GM12865 (cell line): Measurements from ENCODE around the gene NSG1.
"Not testable (repeated sequence)": the region's sequence is repeated elsewhere in the genome, so short reads cannot be mapped to it uniquely, and the experiment has no call there.

Experiments
- DNase-seq: peaks from one replicate; pipeline ENCODE4 v3.0.0; 2010; ENCODE audit warnings: low read depth
- H3K4me3 ChIP-seq: 2 replicates; pipeline ENCODE4 v1.5.1; 2011; ENCODE audit warnings: mild to moderate bottlenecking, low read depth, low read length, control low read depth
- TF ChIP-seq, protein P1 (sequence below): IDR thresholded peaks from 2 replicates; pipeline ENCODE4 v1.5.1; 2011; ENCODE audit warnings: low read length, control low read depth, low read depth, inconsistent platforms; ENCODE audit not compliant: insufficient read depth; ENCODE audit errors: missing control alignments

Gene NSG1

DNA sequence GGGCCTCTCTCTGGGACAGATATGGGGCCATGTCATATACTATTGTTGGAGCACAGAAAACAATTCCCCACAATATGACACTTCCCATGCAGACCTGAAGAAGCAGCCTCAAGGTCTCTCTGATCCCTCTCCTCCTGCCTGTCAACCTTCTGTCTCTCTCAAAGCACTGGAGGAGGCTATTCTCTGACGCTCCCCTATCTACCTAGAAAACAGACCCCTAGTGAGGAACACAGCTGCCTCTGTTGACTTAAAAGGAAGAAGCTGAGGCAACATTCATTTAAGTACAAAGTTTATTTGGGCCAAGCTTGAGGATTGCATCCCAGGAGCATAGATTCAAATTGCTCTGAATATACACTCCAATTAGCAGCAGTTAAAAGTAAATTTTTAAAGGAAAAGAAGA lies 39.3 kb upstream of the NSG1 start:
- TF ChIP-seq, protein P1, sequence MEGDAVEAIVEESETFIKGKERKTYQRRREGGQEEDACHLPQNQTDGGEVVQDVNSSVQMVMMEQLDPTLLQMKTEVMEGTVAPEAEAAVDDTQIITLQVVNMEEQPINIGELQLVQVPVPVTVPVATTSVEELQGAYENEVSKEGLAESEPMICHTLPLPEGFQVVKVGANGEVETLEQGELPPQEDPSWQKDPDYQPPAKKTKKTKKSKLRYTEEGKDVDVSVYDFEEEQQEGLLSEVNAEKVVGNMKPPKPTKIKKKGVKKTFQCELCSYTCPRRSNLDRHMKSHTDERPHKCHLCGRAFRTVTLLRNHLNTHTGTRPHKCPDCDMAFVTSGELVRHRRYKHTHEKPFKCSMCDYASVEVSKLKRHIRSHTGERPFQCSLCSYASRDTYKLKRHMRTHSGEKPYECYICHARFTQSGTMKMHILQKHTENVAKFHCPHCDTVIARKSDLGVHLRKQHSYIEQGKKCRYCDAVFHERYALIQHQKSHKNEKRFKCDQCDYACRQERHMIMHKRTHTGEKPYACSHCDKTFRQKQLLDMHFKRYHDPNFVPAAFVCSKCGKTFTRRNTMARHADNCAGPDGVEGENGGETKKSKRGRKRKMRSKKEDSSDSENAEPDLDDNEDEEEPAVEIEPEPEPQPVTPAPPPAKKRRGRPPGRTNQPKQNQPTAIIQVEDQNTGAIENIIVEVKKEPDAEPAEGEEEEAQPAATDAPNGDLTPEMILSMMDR: no peak
- no peak for DNase-seq
- H3K4me3 ChIP-seq: no peak overlapping the region

DNA sequence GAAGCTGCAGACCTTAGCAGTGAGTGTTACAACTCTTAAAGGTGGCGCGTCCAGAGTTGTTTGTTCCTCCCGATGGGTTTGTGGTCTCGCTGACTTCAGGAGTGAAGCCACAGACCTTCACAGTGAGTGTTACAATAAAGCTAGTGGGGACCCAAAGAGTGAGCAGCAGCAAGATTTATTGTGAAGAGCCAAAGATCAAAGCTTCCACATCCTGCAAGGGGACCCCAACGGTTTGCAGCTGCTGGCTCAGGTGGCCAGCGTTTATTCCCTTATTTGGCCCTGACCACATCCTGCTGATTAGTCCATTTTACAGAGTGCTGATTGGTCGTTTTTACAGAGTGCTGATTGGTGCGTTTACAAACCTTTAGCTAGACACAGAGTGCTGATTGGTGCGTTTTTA lies 38.3 kb upstream of the NSG1 start:
- DNase-seq, H3K4me3 ChIP-seq: not testable (repeated sequence)

DNA sequence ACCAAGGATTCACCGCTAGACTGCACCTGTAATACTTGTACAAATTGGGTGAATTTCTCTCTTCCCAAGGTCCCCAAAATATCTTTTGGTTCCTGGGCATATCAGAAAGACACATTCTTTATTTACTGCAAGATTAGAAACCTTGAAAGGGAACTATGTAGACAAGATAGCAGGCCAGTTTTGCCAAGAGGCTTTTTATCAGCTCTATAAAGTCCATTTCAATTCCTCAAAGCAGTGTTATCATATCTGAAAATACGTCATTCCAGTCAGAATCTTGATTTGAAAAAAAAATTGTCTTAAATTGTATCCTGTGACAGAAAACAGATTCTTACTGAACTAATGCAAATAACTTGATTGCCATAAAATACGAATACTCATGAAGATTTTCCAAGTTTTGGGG lies 37.0 kb upstream of the NSG1 start:
- DNase-seq: no peak
- TF ChIP-seq, protein P1: no peak
- H3K4me3 ChIP-seq: no peak overlapping the region

GRCh38 chr4:4350909-4351308 lies 36.0 kb upstream of the NSG1 start:
- TF ChIP-seq, protein P1: no peak
- DNase-seq: no peak
- no peak overlapping the region for H3K4me3 ChIP-seq

GRCh38 chr4:4355302-4355701 lies 31.6 kb upstream of the NSG1 start:
- no peak for DNase-seq
- TF ChIP-seq, protein P1: no peak
- H3K4me3 ChIP-seq: no peak overlapping the region

DNA sequence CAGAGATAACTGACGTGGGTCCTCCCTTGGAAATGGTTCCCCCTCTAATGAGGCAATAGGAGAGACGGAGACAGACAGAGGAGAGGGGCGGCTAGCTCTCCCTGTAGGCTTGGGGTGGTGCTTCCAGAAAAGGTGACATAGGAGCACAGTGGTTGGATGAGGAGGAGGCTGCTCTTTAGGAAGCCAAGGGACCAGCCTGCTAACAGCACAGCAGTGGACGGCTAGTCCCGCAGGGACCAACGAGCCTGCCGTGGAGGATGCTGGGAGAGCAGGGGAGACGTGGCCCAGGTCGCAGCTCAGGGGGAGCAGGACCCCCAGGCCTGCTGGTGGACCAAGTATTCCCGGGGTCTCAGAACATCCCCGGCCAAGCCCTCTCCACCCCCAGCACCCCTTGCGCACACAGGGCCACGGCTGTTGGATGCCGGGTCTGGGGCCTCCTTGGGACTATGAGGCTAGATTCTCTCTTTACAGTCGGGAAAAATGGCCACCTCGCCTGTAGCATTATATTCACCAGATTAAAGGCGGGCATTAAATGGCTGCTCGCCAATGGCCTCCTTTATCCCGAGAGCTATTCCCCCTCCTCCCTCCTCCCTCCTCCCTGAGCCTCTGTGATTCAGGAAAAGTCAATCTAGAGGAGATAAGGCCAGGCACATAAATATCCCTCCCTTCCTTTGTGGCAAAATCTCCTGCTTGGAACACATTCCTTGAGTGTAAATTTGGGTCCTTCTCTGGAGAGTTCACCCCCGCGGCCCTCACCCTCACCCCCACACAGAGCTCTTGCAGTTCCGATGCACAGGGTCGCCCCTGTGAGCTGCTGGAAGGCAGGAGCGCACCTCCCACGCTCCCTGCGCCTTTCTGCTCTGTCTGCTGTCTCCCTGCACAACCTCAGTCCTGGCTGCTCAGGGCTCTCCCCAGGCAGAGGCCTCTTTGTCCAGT lies 30.5 kb upstream of the NSG1 start:
- TF ChIP-seq, protein P1: no peak
- H3K4me3 ChIP-seq: no peak overlapping the region
- DNase-seq: no peak

- TF ChIP-seq, protein P1: no peak
- DNase-seq: no peak
- no peak overlapping the region for H3K4me3 ChIP-seq
Measured at GRCh38 chr4:4358093-4358854, 28.6 kb upstream of the NSG1 start.
